Vein endothelial cell (primary cell): ENCODE results near the gene ECM2. TPM values are rescaled to one million over a fixed set of nuclear protein-coding genes. Genes with fewer than 3 reads are reported as not detected.

Experiments
- small RNA-seq: library from RNA; depleted of rRNA; stranded (forward); fragments of <200 nt; gene quantifications from one replicate; pipeline ENCODE3, GENCODE V24; 2012
- total RNA-seq: library from RNA; depleted of rRNA; stranded (reverse); fragments of >200 nt; gene quantifications from 2 replicates; pipeline ENCODE4 v1.2.3, GENCODE V29; 2012

ECM2 gene
- under 0.01 TPM in 1 of 2 replicates, not detected in the other for total RNA-seq

GRCh38 chr9:92535940-92536850 lies at the start of gene ECM2:
Gene ECM2, minus strand, starts transcription at chr9:92535990. Its CDS starts 13,124 bp downstream, at chr9:92522866.

GRCh38 chr9:92482329-92482728 lies 53.5 kb downstream of the ECM2 start, which contains the start of gene ASPN:
Gene ASPN, minus strand, starts transcription at chr9:92482506.

Small RNAs within 50 kb of the gene (small RNA-seq; reads per million reads assigned to genes)
- gene AL157827.1 (not detected), gene MIR4670 (not detected)

Other genes starting within 250 kb of the ECM2 start
- gene IARS1, start 242.3 kb downstream of the ECM2 start, total RNA-seq, result 173 and 190 TPM in 2 replicates
- 22.5 and 23.8 TPM in 2 replicates for gene NOL8, start 210.6 kb downstream of the ECM2 start, total RNA-seq
- gene CENPP, start 210.0 kb downstream of the ECM2 start, total RNA-seq, result 2.3 and 5.4 TPM in 2 replicates
- not detected in 2 replicates for gene OGN, start 131.4 kb downstream of the ECM2 start, total RNA-seq
- under 0.01 TPM in 1 of 2 replicates, not detected in the other for gene OMD, start 111.5 kb downstream of the ECM2 start, total RNA-seq
- gene ASPN, start 53.5 kb downstream of the ECM2 start, total RNA-seq, result not detected in 2 replicates
- gene IPPK, start 134.1 kb upstream of the ECM2 start, total RNA-seq, result 15.0 and 20.1 TPM in 2 replicates
- 47.0 and 54.2 TPM in 2 replicates for gene BICD2, start 228.8 kb upstream of the ECM2 start, total RNA-seq